Brain microvascular endothelial cell (primary cell): ENCODE data around the gene HHAT.
A peak's percentile ranks its signal among the peaks of the same experiment; 100 is the strongest.
"Not testable (repeated sequence)": the region's sequence is repeated elsewhere in the genome, so short reads cannot be mapped to it uniquely, and the experiment has no call there.

Experiments used
- DNase-seq: peaks from one replicate; pipeline ENCODE4 v3.0.0-alpha.2; 2020
- H3K27ac ChIP-seq: fragments of 250-450 bp; sonication (Bioruptor Pico); 2 replicates; pipeline ENCODE4 v1.5.1; 2020; ENCODE audit warnings: mild to moderate bottlenecking, moderate library complexity
- H3K27me3 ChIP-seq: fragments of 250-450 bp; sonication (Bioruptor Pico); replicated peaks from 2 replicates; pipeline ENCODE4 v1.5.1; 2020; ENCODE audit warnings: mild to moderate bottlenecking
- H3K36me3 ChIP-seq: fragments of 250-450 bp; sonication (Bioruptor Pico); replicated peaks from 2 replicates; pipeline ENCODE4 v1.5.1; 2020; ENCODE audit warnings: mild to moderate bottlenecking
- H3K4me3 ChIP-seq: 2 replicates; pipeline ENCODE4 v1.5.1; 2011; ENCODE audit warnings: low read depth, mild to moderate bottlenecking, control low read depth, low read length, moderate library complexity
- CTCF ChIP-seq: IDR thresholded peaks from 2 replicates; pipeline ENCODE4 v1.5.1; 2011; ENCODE audit warnings: low read depth, mild to moderate bottlenecking, moderate library complexity, low read length, control low read depth, inconsistent platforms; ENCODE audit errors: missing control alignments
- in situ Hi-C: cut with HindIII; loops from 2 replicates; pipeline ENCODE4 v1.10.0; 2017; ENCODE audit warnings: low sequenced_read_pairs, low pct_ligation_motif_present

Gene HHAT

GRCh38 chr1:210397252-210397651, 68.5 kb downstream of the HHAT start:
- Histone ChIP-seq H3K36me3 (no peaks in the 10 kb centered on the region), H3K27me3 (no peaks in the 10 kb centered on the region), H3K4me3 (no peak overlapping the region), H3K27ac (no peak overlapping the region)
- no peak for DNase-seq
- no peak for TF ChIP-seq CTCF
- in situ Hi-C loops: no loop called here

GRCh38 chr1:210397681-210398080, 69.0 kb downstream of the HHAT start:
- H3K27ac ChIP-seq: no peak overlapping the region
- H3K27me3 ChIP-seq: no peaks in the 10 kb centered on the region
- no peak for TF ChIP-seq CTCF
- H3K36me3 ChIP-seq: no peaks in the 10 kb centered on the region
- no peak overlapping the region for H3K4me3 ChIP-seq
- DNase-seq: no peak
- in situ Hi-C loops: no loop called here

- in situ Hi-C loops: no loop called here
- Histone ChIP-seq H3K27ac (no peak overlapping the region), H3K27me3 (no peaks in the 10 kb centered on the region), H3K4me3 (no peak overlapping the region), H3K36me3 (no peaks in the 10 kb centered on the region)
- no peak for DNase-seq
- TF ChIP-seq CTCF: no peak
These were observed 69.8 kb downstream of the HHAT start for GRCh38 chr1:210398466-210398865.

GRCh38 chr1:210400043-210400840, 71.5 kb downstream of the HHAT start:
- Histone ChIP-seq H3K27ac (no peak overlapping the region), H3K27me3 (no peaks in the 10 kb centered on the region), H3K4me3 (no peak overlapping the region), H3K36me3 (no peaks in the 10 kb centered on the region)
- peak; percentile 78 for DNase-seq
- in situ Hi-C loops: no loop called here
- TF ChIP-seq CTCF: peak; percentile 95

GRCh38 chr1:210402560-210402959, 73.9 kb downstream of the HHAT start:
- no peak for DNase-seq
- H3K27me3 ChIP-seq: no peaks in the 10 kb centered on the region
- H3K4me3 ChIP-seq: no peak overlapping the region
- in situ Hi-C loops: no loop called here
- H3K27ac ChIP-seq: no peak overlapping the region
- no peaks in the 10 kb centered on the region for H3K36me3 ChIP-seq
- no peak for TF ChIP-seq CTCF

GRCh38 chr1:210405316-210405715, 76.6 kb downstream of the HHAT start:
- no peaks in the 10 kb centered on the region for H3K36me3 ChIP-seq
- in situ Hi-C loops: no loop called here
- TF ChIP-seq CTCF: no peak
- no peak overlapping the region for H3K27ac ChIP-seq
- DNase-seq: no peak
- no peak overlapping the region for H3K4me3 ChIP-seq
- H3K27me3 ChIP-seq: no peaks in the 10 kb centered on the region

GRCh38 chr1:210406341-210406740, 77.6 kb downstream of the HHAT start:
- H3K36me3 ChIP-seq, in situ Hi-C loops, H3K27ac ChIP-seq, DNase-seq, H3K27me3 ChIP-seq, H3K4me3 ChIP-seq: not testable (repeated sequence)
